ENCODE data around the gene ADAMTSL2. TPM values are rescaled to one million over a fixed set of nuclear protein-coding genes. Genes with fewer than 3 reads are reported as not detected.

Gene ADAMTSL2
- total RNA-seq, 1 donor from 2014 or later = 17.4 TPM

DNA sequence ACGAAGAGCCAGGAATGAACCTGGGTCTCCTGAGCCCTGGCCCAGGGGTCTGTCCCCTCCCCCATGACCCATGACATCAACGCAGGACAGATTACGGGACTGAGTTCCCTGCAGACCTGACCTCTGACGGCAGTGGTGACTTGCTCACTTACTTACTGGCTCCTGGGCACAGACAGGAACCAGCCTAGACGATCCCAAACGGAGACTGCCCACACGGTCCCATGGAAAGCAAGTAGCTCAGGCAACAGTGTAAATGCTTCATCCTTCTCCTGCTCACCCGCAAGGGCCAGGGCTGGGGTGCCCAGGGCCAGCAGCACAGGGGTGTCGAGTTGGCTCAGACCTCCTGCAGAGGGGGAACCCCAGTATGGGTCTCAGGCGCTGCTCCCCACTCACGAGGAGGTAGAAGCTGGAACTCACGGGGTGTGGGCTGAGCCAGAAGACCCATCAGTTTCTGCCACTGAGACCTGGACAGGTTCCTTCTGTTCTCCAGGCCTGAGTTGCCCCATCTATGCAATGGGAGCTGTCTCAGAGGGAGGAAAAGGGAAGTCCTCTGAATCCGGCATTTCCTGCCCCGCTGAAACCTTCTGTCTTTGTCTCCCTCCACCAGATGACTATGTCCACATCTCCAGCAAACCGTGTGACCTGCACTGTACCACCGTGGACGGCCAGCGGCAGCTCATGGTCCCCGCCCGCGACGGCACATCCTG is 5.6 kb downstream of the ADAMTSL2 start:
- peaks cover 18% of the 10 kb centered on the region for H3K4me1 ChIP-seq
- H3K4me3 ChIP-seq = no peak overlapping the region
- intact Hi-C loops (cut with DNase I) = no loop called here
- no peaks in the 10 kb centered on the region for H3K27me3 ChIP-seq
- H3K36me3 ChIP-seq = no peaks in the 10 kb centered on the region
- TF ChIP-seq CTCF (IDR thresholded peaks at IDR 0.05) = no peak
- ATAC-seq (peak; percentile 29), DNase-seq (no peak)
- H3K9me3 ChIP-seq = no peaks in the 10 kb centered on the region
- peak overlapping the region; percentile 60 for H3K27ac ChIP-seq

DNA sequence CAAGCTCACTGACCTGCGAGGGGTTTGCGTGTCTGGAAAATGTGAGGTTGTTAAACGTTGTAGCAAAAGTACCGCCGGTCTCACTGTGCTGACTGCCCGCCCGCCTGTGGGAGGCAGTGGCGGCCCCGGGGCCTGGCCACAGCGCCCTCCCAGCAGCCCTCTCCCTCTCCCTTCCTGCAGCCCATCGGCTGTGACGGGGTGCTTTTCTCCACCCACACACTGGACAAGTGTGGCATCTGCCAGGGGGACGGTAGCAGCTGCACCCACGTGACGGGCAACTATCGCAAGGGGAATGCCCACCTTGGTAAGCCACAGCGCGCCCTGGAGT is 6.2 kb downstream of the ADAMTSL2 start:
- DNase-seq (no peak), ATAC-seq (peak; percentile 1)
- no peak overlapping the region for H3K27ac ChIP-seq
- H3K4me1 ChIP-seq = peaks cover 23% of the 10 kb centered on the region
- H3K4me3 ChIP-seq = no peak overlapping the region
- no peaks in the 10 kb centered on the region for H3K36me3 ChIP-seq
- peak; percentile 7 for TF ChIP-seq CTCF (IDR thresholded peaks at IDR 0.05)
- H3K9me3 ChIP-seq = no peaks in the 10 kb centered on the region
- no peaks in the 10 kb centered on the region for H3K27me3 ChIP-seq
- intact Hi-C loops (cut with DNase I) = no loop called here

- DNase-seq = no peak
Observed at GRCh38 chr9:133542002-133542401, 7.5 kb downstream of the ADAMTSL2 start.

DNA sequence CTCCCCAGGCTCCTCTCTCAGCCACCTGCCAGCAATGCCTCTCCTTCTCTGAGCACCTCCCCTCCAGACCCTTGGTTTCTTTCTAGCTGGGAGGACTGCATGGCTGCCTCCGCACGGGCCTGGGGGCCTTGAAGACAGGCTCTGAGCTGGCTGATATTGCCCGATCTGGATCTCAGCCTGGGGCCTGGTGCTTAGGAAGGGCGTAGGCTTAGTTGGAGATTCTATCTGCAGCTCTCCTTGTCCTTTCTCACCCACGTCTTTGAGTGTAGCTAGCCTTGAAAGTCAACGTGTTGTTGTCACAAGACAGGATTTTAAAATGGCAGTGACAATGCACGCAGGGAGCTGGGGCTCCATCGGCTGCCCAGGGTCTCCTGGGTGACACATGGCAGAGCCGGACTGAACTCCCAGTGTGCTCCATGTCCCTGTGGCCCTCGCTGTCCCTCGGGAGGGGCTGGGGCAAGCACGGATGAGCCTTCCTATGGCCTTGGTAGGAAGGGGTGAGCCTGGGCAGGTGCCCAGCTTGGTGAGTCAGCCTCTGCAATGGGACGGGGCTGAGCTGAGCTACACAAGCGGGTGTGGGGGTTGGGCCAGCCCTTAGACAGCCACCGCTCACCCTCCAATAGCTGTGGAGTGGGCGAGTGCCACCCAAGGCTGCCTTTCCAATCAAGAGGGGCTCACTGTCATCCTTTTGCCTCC is 9.4 kb downstream of the ADAMTSL2 start:
- Histone ChIP-seq H3K4me3 (no peak overlapping the region), H3K36me3 (no peaks in the 10 kb centered on the region), H3K27me3 (no peaks in the 10 kb centered on the region), H3K27ac (peak overlapping the region; percentile 53), H3K4me1 (peaks cover 29% of the 10 kb centered on the region), H3K9me3 (no peaks in the 10 kb centered on the region)
- intact Hi-C loops (cut with DNase I) = no loop called here
- no peak for DNase-seq
- TF ChIP-seq CTCF (IDR thresholded peaks at IDR 0.05) = no peak
- no peak for ATAC-seq

More at GRCh38 chr9:133542002-133542401, 7.5 kb downstream of the ADAMTSL2 start:
- TF ChIP-seq CTCF (IDR thresholded peaks at IDR 0.05) = no peak
- intact Hi-C loops (cut with DNase I) = no loop called here
- Histone ChIP-seq H3K27ac (no peak overlapping the region), H3K27me3 (no peaks in the 10 kb centered on the region), H3K9me3 (no peaks in the 10 kb centered on the region), H3K4me1 (peaks cover 32% of the 10 kb centered on the region), H3K4me3 (no peak overlapping the region), H3K36me3 (no peaks in the 10 kb centered on the region)
- ATAC-seq = no peak

DNA sequence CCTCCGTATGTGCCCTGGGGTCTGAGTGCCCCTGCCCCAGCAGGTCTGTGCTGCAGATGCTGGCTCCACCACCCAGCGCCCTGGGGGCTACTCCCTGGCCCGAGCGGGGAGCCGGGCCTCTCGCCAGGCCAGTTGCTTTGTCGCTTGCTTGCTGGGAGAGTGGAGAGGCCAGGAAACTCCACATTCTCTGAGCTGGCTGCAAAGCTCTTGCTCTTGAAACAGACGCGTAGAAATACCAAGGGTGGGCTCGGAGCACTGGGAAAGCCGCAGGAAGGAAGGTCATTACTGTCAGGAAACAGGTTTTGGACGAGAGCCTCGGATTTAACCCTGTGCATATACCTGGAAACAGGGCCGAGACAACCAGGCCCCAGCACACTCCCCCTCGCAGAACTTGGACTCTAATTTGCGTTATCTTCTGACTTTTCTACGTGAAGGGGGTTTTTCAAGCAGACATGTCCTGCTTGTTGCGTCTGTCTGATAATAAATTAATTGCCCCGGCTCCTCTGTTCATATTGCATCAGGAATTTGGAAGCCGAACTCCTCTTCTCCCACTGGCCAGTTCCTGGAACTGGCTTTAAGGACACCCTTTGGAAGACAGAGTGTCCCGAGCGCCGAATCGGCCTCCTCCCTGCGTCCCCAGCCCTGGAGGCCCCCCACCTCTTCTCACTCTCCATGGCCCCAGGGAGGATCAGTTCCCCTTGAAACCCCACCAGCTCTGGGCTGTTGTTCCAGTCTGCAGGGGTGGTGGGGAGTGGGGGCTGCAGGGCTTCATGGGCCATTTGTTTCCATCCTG is 11.2 kb downstream of the ADAMTSL2 start:
- H3K27ac ChIP-seq = peak overlapping the region; percentile 53
- peaks cover 22% of the 10 kb centered on the region for H3K4me1 ChIP-seq
- H3K27me3 ChIP-seq = no peaks in the 10 kb centered on the region
- intact Hi-C loops (cut with DNase I) = no loop called here
- no peak for TF ChIP-seq CTCF (IDR thresholded peaks at IDR 0.05)
- no peaks in the 10 kb centered on the region for H3K36me3 ChIP-seq
- DNase-seq = no peak
- H3K4me3 ChIP-seq = no peak overlapping the region
- ATAC-seq = peak; percentile 8
- no peaks in the 10 kb centered on the region for H3K9me3 ChIP-seq

All from upper lobe of right lung (tissue), 1 donor.